NCI-H2029 (cell line): ENCODE results near the gene TFAM.
"Not testable (repeated sequence)": the region's sequence is repeated elsewhere in the genome, so short reads cannot be mapped to it uniquely, and the experiment has no call there.

Experiments
- DNase-seq: peaks from one replicate; lab custom pipeline; 2025; lab: John Stamatoyannopoulos, UW

TFAM gene

DNA sequence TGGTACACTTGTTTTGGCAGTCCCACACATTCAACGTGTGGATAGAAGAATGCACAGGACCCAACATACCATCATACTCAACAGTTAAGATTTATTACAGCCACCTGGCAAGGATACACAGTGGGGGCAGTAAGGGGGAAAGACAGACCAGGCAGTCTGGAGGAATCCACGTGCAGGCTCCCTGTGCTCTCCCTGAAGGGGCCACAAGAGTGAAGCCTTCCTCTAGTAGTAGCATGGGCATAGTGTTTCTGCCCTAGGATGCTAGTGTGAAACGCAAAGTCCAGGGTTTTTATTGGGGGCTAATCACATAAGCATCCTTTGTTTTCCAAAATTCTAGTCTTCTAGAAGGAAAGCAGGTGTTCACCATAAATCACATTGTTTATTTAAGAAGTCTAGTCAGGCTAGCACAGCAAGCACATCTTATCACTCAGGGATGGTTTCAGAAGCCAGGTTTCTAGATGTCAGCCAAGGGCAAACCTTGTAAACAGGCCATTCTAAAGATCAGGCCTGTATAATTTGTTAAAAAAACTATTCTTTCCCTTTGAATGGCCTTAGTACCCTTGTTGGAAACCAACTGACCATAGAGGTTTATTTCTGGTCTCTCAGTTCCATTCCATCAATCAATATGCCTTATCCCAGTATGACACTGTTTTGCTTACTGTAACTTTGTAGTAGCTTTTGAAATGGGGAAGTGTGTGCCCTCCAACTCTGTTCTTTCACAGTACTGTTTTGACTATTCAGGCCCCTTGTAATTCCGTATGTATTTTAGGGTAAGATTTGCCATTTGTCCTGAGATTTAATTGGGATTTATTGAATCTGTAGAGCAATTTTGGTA lies 12.4 kb upstream of the TFAM start:
- no peak for DNase-seq

DNA sequence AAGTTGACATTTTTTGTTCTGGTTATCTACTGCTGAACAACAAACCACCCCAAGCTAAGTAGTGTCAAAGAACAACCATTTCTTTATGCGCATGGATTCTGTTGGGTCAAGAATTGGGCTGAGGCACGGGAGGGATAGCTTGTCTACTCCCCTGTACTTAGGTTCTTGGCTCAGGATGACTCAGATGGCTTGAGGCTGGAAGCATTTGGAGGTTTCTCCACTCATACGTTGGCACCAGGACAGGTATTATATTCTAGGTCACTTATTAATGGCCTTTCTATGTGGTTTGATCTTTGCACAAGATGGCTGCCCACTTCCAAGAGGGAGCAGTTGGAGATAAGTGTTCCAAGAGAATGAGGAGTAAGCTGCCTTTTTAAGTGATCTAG lies 11.8 kb upstream of the TFAM start:
- DNase-seq = no peak

DNA sequence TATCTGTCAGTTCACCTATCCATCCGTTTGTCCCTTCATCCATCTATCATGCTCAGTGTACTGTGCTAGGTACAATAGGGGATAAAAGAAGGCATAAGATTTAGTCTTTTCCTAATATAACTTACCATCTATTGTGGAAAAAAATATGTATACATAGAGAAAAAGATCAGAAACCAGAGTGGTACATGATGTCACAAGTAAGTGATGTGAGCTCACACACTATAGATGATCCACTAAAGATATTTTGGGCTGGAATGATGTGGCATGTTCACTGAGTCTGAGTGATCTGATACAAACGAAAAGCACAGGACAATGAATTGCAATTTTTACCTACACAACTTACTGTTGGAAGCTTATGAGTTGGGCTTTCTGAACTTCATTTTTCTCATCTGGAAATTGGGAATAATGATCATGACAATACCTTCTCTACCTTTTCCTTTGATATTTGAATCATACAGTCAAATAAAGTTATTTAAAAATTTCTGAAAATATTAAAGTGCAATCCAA lies 2.7 kb upstream of the TFAM start:
- no peak for DNase-seq

DNA sequence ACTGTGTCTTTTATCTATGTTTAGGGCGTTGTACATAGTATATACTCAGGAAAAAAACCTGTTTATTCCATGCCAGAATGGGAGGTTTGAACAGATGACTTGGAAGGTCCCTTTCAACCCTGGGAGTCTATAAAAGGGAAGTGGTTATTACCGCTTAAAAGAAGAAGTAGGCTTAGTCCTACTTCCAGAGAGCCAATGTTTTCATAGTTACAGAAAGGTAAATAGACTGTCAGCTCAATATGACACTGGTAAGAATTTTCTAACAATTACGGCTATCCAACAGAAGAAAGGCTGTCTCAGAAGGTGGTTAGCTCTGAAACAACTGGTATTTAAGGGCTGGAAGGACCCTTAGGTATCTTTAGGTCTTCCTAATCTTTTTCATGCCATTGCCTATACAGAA lies 1.1 kb upstream of the TFAM start:
- no peak for DNase-seq

DNA sequence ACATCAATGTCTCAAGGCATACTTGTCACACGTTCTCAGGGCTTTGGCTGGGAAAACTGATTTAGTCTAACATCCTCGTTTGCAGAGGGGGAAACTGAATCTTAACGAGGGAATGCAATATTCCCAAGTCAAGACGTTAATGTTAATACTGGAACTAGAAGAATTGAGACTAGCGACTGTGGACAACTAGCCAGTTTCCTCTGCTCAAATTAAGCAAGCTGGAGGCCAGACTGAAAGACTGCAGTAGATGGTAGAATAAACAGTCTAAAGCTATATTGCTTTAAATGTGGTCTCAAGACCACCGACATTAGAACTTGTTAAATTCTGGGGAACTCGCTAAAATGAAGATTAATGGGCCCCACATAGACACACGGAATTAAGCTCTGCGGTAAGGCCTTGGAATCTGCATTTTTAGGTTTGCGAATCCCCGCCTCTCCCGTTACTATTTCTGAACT lies 639 bp upstream of the TFAM start:
- DNase-seq = no peak

DNA sequence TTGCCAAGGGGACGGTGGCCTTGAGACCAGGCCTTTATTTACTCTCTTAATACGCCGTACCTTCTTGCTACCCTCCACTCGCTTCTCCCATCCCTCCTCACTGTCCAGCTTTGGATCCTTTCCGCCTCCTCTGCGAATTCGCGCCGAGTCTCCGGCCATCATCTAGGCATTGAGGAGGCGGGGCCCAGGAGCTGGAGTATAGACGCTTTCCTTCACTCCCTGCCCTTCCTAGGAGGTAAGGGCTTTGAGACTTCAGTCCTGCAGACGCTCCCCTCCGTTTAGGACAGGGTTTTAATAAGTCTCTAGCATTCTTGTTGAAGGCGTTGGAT lies 538 bp downstream of the TFAM start:
- DNase-seq = no peak

DNA sequence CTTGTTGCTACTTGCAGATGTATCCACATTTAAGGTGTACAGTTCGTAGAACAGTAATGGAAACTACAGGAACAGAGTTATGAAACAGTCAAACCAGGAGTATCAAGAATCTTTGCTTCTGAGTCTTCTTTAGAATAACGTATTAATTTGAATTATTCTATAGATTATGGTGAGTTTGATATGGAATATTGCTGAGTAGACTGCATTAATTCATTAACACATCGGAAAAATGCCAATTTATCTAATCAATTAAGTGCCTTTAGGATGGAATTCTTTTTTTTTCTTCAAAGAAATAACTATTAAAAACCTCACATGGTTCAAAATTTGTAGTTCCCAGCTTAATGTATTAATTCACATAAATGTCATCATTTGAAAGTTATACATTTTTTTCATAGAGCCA lies 3.8 kb downstream of the TFAM start:
- no peak for DNase-seq

DNA sequence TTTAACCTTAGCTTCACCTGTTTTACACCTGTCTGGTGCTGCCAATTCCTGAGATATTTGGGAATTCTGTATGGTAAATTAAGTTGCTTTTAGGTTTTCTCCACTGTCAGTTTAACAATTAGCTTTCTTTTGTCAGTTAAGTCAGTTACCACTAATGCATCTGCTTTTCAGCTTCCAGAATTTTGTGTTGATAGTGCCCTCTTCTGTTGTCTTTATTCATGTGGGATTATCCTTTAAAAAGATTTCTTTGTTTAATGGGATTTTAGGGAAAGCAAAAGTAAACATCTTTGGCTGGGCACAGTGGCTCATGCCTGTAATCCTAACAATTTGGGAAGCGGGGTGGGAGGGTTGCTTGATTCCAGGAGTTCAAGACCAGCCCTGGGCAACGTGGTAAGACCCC lies 8.1 kb downstream of the TFAM start:
- DNase-seq = no peak

DNA sequence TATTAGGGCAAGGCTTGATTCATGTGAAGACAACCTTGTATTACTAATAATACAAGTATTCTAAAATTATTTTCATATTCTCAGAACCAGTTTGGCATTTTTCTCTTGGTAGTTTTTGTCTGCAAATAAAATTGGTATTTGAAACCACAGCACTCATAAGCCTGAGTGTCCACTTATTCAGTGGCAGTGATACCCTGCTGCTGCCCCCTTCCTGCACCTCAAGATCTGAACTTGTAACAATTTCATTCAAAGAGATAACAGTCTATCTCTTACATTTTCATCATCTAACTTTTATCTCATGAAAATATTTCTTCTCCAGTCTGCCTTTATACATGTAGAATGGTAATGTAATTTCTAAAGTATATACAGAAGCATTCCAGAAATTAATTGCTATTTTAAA lies 9.3 kb downstream of the TFAM start:
- DNase-seq = no peak

DNA sequence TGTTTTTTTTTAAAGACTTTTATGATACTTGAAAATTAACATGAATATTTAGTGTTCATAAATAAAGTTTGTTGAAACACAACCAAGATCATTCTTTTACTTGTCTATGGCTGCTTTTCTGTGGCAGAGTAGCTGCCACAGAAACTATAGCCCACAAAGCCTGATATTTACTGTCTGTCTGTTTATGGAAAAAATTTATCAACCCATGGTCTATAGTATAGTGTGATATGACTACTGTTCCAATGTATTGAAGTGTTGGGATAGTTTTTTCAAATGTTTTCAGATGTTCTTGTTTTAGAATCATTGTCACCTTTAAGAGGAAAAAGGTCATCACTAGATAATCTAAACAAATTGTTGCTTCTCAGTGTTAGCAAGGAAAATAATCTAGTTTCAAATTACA lies 10.8 kb downstream of the TFAM start:
- DNase-seq = no peak

DNA sequence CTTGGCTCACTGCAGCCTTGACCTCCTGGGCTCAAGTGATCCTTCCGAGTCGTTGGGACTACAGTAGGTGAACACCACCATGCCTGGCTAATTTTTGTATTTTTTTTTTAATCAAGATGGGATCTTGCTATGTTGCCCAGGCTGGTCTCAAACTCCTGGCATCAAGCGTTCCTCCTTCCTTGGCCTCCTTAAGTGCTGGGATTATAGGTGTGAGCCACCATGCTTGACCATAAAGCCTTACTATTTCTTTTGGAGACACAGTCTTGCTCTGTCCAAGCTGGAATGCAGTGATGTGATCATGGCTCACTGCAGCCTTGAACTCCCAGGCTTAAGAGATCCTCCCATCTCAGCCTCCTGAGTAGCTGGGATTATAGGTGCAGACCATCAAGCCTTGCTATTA lies 12.6 kb downstream of the TFAM start:
- DNase-seq = no peak

DNA sequence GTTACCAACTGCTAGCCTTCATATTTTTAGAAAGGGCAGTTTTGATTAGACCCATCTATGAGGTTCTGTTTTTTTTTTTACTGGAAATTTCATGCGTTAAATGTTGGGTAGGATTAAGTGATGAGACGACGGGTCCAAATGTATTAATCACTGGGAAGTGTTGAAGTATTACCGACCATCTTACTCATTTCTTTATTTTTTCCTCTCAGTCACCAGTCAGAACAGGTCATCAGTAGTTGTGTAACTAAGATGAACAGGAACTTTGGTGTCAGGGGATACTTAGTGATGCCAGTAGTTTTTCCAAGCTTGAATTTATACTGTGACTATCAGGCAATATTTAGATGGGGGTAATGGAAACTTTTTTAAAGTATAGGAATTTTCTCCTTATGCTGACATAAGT lies 14.2 kb downstream of the TFAM start:
- no peak for DNase-seq

DNA sequence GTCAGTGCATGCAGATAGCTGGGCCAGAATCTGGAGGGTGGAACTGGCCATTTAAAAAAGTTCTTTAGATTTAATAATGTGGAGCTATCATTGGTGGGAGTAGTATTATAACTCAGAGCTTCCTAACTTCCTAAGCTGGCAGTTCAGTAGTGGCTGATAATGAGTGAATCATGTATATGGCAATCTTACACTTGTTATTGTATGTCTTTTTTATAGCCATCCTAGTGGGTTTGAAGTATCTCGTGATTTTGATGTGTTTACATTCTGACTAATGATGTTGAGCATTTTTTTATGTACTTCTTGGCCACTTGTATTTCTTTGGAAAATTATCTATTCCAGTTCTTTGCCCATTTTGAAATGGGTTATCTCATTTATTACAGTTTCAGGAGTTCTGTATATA lies 15.4 kb downstream of the TFAM start:
- DNase-seq = no peak

DNA sequence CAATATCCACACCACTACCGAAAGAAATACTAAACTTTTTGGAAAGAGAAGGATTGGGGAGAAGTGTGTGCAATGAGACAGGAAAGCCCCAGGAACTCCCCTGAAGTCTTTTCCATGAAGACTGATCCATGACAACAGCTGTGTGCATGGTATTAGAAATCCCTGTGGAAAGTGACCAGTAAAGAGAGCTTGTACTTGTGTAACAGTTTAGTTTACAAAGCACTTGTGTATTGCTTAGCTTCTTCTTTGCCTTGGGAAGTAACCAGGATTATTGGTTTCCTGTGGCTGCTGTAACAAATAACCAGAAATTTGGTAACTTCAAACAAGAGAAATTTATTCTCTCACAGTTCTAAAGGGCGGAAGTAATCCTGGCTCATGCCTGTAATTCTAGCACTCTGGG lies 18.8 kb downstream of the TFAM start:
- DNase-seq = no peak

DNA sequence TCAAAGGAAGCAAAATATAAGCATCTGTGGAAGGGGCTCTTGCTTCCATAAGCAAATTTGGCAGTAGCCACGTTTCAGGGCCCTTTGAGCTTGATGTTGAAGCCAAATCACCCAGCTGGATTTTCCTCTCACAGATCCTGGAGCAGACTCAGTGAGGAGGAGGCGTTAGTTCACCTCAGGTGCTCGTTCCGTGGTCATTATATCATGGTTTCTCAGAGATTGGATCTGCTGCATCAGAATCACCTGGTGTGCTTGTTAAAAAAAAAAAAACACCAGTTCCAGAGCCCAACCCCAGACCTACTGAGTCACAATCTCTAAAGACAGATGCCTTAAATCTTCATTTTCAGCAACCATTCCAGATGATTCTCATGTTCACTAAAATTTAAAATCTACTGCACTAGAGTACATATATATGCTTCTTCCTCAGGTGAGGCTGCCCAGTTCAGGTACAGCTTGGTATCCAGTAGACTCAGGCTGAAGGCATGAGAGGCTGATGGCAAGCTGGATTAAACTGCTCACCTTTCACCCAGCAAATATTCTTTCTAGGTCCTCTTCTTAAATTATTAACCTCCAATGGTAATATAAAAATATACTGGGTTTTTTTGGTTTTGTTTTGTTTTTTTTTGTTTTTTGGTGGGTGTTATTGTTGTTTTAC lies 24.9 kb downstream of the TFAM start:
- no peak for DNase-seq

DNA sequence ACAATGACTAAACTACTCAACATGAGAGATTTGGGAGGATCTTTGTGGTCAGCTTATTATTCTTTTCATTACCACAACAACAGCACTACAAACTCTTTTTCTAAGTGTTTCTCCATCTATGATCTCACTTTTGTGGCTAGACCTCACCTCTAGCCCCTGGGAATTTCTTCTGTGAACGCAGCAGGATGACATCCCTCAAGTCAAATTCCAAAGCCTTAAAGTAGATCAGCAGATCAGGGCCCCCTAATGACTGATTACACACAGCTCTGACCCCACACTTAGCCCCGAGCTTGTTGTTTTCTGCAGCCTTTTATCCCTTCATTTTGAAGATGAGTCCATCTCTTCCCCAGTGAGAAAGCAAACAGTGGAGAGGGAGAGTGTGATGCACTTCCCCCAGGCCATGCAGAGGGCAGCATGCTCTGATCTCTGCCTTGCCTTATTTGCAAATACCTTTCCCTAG lies 27.3 kb downstream of the TFAM start:
- DNase-seq = no peak

DNA sequence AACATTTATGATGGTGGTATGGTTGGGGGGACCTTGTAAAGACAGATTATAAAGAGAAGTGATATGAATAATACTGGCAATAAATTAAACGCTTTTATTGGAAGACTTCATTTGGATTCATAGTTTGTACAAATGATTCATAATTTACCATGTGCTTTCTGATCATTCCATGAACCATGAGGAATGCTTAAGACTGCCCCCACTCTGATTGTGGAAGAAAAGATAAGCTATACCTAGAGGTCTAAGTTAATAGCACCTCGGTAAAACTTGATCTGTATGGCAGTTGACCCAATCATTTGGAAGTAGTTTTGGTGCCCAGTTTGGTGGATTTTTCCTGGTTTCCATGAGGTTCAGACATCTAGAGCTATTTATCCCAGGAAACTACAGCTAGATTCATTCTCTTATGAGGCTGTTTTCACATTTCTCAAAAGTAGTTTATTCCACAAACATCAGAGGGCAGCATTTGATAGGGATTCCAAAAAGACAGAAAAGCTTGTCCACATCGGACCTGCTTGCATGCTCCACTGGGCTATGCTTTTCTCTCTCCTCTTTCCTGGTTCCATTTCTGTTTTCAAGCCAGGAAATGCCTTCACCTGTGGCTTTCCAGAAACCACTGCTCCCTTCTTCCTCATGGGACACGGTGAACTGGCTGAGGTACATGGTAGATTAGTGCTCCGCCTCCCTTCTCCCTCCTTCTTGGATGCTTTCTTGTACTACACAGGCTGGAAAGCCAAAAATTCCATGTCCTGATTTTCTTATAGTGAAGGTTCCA lies 29.2 kb downstream of the TFAM start:
- no peak for DNase-seq

DNA sequence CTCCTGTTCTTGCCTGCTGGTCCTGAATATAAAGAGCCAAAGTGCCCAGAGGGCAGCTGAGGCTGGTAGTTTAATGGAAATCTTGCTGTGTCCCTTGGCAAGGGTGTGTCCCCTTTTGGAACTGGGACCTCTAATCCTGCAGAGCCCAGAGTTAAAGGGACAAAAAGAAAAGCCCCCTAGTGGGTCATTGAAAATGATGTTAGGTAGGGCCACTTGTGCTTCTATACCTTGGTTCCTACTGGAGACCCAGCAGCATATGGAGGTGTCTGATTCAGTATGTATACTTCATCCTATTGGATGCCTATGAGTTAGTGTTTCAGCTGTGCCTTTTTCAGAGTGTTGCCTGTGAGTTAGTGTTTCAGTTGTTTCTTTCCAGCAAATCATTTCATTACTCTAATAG lies 30.5 kb downstream of the TFAM start:
- no peak for DNase-seq

DNA sequence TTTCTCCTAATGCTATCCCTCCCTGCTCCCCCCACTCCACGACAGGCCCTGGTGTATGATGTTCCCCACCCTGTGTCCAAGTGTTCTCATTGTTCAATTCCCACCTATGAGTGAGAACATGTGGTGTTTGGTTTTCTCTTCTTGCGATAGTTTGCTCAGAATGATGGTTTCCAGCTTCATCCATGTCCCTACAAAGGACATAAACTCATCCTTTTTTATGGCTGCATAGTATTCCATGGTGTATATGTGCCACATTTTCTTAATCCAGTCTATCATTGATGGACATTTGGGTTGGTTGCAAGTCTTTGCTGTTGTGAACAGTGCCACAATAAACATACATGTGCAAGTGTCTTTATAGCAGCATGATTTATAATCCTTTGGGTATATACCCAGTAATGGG lies 32.7 kb downstream of the TFAM start:
- not testable (repeated sequence) for DNase-seq

DNA sequence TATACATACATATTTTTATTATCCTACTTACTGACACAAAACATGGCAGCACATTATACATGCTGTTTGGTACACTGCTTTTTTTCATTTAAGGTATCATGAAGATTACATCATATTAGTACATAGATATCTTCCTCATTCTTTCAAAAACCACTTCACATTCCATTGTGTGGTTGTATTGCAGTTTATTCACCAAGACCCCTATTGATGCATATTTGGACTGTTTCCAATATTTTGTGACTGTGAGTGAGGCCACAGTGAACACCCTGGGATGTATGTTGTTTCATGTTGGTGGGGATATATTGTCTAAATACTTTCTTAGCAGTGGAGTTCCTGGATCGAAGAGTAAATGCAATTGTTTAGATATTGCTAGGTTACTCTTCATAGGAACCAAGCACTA lies 39.0 kb downstream of the TFAM start:
- no peak for DNase-seq

DNA sequence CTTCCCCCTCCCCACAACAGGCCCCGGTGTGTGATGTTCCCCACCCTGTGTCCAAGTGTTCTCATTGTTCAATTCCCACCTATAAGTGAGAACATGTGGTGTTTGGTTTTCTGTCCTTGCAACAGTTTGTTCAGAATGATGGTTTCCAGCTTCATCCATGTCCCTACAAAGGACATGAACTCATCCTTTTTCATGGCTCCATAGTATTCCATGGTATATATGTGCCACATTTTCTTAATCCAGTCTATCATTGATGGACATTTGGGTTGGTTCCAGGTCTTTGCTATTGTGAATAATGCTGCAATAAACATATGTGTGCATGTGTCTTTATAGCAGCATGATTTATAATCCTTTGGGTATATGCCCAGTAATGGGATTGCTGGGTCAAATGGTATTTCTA lies 43.2 kb downstream of the TFAM start:
- DNase-seq = not testable (repeated sequence)

DNA sequence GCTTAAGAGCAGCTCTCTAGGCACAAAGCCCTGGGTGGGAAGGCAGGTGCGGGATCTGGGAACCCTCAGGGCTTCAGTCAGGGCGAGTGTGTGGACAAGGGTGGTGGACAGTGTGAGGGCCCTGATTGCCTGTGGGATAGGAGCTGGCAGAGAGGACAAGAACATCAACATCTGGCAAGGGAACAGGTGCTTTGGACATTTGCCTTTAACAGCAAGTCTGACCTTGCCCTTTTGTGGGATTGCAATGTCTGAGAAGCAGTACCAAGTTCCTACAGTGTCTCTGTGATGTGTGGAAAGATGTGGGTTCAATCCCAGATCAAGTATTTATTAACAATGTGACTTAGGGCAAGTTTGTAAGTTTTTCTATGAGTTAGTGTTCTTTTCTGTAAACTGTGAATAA lies 46.7 kb downstream of the TFAM start:
- DNase-seq = no peak

DNA sequence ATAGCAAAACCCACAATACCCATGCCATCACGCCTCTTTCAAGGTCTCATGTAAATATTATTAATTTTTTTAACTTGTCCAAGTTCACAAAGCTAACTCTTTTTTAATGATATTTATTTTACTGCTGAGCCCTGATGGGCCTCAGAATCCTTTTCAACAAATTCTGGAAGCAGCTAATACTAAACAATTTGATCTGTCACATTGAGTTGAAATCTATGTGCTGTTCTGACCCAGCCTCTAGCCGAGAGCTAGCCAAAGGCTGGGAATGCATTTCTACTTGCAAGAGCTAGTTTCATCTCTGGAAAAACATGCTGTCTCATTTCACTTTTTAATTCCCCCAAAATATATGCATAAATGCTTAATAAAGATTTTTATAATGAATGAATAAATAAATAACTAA lies 47.9 kb downstream of the TFAM start:
- no peak for DNase-seq
